Suprapubic skin (tissue), 3 donors: ENCODE measurements around the gene M1AP.

Experiments
- EP300 ChIP-seq: sonication (generic); formaldehyde crosslinking; IDR thresholded peaks from one replicate; pipeline ENCODE4 v1.6.1; 2017; ENCODE audit warnings: antibody characterized with exemption
- POLR2A ChIP-seq, 2 donors: fragments of 450-650 bp; IDR thresholded peaks; one replicate each; pipeline ENCODE4 v1.6.1; 2017; ENCODE audit warnings: antibody characterized with exemption in 2 of 2, mild to moderate bottlenecking in 2 of 2, moderate library complexity in 2 of 2
- TF ChIP-seq, protein P1 (sequence below), 2 donors: fragments of 200-600 bp in 1 of 2; fragments of 450-650 bp in 1 of 2; sonication (generic) in 1 of 2; IDR thresholded peaks; one replicate each; pipeline ENCODE4 v1.5.1; 2016 to 2019; ENCODE audit warnings: antibody characterized with exemption in 2 of 2, mild to moderate bottlenecking in 1 of 2, moderate library complexity in 1 of 2

DNA sequence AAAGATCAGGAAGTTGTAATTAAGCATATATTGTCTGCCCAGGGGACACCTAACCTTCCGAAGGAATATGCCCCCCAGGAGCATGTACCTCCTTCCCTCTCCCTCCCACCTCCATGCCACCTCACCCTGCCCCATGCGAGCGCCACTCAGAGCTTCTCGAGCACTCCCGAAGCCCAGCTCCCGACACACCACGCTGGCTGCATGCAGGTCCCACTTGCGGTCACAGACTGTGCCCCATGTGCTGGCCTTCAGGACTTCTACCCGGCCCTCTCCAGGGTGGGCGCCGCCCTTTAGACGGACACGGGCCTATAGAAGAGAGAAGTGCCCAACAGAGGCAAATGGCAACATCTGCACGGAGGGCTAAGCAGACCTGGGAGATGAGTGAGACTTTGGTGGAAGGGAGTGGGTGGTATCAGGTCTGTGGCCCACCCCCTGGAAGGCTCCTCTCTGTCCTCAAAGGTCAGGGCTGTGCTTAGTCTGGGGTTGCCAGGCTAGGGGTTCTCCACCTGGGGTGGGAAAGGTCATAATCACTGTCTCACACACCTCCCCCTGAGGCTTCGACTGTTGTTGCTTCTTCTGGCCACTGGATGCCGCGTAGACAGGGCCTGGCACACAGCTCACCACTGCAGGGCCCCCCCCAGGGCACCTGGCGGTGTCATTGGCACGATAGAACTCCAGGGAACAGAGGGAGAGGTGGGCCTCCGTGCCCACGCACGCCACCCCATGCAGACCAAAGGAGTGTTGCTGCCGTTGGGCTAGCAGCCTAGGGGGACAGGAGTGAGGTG is 111.8 kb downstream of the M1AP start:
- TF ChIP-seq, protein P1, sequence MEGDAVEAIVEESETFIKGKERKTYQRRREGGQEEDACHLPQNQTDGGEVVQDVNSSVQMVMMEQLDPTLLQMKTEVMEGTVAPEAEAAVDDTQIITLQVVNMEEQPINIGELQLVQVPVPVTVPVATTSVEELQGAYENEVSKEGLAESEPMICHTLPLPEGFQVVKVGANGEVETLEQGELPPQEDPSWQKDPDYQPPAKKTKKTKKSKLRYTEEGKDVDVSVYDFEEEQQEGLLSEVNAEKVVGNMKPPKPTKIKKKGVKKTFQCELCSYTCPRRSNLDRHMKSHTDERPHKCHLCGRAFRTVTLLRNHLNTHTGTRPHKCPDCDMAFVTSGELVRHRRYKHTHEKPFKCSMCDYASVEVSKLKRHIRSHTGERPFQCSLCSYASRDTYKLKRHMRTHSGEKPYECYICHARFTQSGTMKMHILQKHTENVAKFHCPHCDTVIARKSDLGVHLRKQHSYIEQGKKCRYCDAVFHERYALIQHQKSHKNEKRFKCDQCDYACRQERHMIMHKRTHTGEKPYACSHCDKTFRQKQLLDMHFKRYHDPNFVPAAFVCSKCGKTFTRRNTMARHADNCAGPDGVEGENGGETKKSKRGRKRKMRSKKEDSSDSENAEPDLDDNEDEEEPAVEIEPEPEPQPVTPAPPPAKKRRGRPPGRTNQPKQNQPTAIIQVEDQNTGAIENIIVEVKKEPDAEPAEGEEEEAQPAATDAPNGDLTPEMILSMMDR (IDR thresholded peaks at IDR 0.05) = no peak
- TF ChIP-seq POLR2A (IDR thresholded peaks at IDR 0.05) (no peak), EP300 (no peak)
